Putamen (tissue), 1 donor: ENCODE results near the gene KIF26A.
"Not testable (repeated sequence)": the region's sequence is repeated elsewhere in the genome, so short reads cannot be mapped to it uniquely, and the experiment has no call there.

ENCODE experiments used
- DNase-seq: peaks from one replicate; pipeline ENCODE4 v3.0.0-alpha.2; 2016; ENCODE audit warnings: low spot score

KIF26A gene

DNA sequence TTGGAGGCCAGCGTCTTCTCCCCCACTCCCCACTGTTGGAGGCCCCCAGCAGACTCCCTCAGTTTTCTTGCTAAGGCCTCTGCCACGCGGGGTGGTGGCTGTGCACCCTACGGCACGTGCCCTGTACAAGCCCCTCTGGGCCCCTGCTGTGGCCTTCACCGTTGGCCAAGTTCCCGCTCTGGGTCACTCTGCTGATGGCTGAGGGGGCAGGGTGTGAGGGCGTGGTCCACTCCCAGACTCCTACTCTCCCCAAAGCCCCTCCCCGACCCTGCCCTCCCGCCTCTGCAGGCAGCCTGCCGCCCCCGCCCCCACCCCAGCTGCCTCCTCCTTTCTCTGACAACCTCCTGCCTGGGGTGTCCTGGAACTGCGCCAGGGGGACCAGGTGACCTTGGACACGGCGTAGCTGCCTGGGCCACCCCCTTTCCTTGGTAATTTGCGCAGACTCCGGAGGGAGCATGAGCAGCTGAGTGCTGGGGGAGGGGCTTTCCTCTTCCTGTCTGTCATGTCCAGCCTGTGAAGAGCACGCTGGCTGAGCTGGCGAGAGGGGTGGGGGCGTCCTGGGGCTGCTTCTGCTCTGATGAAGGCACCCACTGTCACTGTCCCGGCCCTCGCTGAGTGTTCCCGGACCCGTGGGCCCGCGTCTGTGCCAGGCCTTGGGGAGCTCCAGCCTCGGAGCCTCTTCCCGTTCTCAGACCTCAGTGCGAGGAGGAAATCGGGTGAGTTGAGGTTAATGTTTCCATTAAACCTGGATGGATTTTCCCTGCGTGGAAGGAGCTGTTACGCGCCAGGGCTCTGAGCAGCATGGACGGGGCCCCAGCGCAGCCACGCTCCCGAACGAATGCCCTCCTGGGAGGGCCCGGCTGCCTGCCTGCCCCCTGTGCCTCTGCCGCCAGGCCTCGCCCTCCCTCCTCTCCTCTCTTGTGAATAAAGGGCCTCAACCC is 85.0 kb downstream of the KIF26A start:
- DNase-seq = no peak

DNA sequence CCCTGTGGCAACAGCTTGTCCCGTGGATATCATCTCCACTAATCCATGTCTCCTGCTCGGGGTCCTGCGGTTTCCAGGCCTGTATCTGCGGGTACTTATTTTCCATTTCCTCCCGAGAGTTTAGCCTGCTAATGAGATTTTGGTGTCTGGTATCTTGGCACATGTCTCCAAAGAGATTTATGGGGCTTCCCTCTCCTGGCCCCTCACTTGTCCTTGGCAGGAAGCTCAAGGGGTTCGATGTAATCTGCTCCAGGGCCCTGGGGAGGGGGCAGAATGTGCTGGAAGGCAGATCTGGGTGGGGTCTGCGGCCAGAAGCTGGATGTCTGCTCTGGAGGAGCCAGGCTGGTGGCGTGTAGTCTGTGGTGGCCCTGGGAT is 85.7 kb downstream of the KIF26A start:
- no peak for DNase-seq

DNA sequence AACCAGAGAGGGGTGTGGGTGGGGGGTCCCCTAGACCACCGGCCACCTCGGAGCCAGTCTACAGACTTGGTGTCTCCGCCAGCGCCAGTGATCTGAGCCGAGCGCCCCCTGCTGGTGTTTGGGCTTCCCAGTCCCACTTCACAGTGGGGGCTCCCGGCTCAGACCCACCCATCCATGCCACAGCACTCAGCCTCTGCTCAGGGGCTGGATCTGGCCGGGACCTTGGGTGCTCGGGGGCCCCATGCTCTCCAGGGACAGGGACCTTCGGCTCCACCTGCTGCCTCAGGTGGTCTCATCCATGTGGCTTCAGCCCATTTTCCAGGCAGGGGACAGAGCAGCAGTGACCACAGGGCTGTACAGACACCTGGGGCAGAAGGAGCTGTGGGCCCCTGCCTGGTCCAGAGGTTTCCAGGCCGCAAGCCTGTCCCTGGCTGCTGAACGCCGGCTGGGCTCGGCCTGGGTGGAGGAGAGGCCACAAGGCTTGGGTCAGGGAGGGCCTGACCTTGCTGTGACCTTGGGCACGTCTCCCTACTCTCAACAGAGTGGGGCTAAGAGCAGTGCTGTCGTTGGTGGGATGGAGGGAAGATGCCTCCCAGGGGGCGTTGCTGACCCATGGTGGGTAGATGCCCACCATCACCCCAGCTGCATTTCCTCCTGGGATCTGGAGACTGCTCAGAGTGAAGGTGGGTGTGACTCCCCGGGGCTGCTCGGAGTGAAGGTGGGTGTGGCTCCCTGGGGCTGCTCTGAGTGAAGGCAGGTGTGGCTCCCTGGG is 86.3 kb downstream of the KIF26A start:
- no peak for DNase-seq

DNA sequence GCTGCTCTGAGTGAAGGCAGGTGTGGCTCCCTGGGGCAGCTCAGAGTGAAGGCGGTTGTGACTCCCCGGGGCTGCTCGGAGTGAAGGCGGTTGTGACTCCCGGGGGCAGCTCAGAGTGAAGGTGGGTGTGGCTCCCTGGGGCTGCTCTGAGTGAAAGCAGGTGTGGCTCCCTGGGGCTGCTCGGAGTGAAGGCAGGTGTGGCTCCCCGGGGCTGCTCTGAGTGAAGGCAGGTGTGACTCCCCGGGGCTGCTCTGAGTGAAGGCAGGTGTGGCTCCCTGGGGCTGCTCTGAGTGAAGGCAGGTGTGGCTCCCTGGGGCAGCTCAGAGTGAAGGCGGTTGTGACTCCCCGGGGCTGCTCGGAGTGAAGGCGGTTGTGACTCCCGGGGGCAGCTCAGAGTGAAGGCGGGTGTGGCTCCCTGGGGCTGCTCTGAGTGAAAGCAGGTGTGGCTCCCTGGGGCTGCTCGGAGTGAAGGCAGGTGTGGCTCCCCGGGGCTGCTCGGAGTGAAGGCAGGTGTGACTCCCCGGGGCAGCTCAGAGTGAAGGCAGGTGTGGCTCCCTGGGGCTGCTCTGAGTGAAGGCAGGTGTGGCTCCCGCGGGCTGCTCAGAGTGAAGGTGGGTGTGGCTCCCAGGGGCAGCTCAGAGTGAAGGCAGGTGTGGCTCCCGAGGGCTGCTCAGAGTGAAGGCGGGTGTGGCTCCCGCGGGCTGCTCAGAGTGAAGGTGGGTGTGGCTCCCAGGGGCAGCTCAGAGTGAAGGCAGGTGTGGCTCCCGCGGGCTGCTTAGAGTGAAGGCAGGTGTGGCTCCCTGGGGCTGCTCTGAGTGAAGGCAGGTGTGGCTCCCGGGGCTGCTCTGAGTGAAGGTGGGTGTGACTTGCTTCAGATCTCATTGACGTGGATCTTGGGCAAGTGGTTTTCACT is 87.1 kb downstream of the KIF26A start:
- not testable (repeated sequence) for DNase-seq

DNA sequence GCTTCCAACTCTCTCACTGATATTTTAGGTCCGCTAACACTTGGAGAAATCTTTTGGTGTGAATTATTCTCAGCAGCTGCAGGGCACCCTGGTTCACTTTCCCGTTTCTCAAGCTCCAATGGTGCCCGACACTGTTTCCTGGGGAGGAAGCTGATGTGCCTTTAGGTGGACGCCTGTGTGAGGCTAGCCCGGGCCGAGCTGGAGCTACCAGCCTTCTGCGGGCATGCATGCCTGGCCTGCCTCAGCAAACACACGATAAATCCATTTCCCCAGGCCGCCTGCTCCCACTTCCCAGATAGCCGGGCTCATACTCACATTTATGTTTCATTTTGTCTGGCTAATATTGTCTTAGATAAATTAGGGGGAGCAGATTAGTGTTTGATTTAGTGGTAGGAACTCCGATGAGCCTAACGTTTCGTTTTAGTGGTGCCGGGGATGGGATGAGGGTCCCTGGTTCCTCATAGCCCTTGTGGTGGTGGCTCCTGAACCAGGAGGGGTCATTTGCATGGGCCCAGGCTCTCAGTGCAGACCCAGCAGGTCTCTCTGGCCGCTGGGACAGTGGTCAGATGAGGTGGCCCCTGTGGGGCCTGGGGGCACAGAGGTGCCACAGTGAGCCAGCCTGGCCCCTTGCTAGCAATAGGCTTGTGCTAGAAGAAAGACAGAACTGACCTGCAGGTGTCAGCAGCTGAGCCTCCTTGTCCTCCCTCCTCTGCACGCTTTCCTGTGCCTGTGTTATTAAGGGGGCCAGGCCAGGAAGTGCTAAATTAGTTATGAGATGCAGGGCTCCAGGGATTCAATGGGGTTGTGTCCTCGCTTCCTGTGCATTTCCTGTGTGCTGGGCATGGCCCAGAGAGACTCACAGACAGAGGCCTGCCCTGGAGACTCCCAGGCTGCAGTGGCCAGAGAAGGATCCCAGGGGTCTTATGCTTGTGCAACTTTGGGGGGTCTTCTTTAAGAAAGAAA is 88.3 kb downstream of the KIF26A start:
- no peak for DNase-seq

DNA sequence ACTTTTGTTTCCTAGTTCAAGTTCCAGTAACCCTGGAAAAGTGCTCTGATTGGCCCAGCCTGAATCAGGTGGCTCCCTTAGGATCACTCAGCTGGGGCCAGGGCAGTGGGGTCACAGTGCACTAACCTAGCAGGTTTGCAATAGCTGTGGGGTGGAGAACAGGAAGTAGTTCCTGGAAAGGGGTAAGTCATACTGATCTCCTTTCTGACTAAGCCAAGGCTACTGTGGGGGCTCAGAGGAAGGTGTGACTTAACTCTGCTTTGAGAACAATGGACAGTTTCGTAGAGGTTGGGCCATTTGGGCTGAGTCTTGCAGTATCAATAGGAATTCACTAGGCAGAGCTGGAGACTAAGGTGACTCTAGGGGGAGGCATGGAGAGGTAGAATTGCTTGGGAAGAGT is 89.4 kb downstream of the KIF26A start:
- DNase-seq = no peak

DNA sequence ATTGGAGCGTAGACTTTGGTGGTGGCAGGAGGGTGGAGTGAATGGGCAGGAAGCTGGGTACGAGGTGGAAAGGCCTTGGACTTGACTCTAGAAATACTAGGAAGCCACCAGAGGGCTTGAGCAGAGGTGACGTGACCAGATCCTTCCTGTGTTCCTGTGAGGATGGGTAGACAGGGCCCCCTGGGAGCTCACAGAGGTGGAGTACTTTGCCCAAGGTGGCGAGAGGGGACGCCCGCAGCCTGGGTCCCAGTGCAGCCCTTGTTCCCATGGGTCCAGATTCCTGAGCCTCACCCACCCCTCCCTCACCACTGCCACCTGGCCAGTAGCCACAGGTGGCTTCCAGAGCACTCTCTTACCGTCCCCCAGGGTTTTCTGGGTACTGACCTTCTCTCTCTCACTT is 89.8 kb downstream of the KIF26A start:
- no peak for DNase-seq

DNA sequence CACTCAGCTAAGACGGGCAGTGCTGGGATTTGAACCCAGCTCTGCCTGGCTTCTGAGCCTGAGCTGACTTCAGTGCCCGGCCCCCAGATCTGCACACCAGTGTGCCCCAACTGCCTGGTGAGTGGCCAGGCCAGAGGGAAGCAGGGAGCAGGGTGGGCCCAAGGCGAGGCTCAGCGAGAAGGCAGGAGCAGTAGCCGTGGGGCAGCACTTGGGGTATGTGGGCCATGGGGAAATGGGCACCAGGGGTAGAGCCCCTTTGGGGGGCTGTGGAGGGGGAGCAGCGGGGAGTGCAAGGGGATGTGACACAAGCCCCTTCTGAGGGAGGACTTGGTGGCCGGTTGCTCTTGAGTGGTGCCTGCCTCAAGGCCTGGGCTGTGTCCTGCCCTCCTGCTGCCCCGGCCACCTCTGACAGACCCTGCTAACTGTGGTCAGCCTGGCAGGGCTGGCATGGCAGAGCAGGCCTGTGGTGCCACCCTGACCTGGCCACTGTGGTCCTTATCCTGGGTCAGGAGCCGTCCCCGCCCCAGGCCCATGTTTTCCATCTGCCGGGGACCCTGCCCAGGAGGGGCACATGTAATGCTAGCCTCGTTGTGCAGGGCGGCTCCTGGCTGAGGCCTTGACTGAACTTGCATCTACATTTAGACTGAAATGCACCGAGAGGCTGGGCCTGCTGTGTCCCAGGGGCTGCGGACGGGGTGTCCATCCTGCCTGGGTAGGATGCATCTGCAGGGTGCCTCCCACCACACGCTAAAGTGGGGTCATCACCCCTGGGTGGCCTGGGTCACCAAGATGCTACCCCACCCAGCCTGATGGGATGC is 90.5 kb downstream of the KIF26A start:
- DNase-seq = no peak

DNA sequence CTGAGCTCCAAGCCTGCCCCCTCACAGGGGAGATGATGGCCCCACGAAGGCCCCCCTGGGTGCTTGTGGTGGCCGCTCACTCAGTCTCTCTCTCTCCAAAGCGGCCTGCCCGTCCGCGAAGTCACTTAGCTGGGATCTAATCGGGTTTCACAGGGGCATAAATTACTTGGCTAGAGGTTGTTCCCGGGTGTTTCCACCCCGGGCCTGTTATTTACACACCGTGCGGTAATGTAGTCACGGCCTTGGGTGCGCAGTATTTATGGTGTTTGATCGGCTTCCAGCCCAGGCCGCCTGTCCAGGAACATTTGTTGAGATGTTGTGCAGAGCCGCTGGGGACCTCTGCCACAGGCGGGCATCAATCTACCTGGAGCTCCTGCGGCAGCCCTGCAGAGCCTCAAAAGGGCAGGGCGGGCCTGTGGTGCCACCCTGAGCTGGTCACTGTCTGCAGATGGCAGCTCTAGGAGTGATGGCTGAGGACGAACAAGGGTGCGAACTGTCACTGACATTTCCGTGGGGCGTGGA is 91.2 kb downstream of the KIF26A start:
- DNase-seq = no peak

DNA sequence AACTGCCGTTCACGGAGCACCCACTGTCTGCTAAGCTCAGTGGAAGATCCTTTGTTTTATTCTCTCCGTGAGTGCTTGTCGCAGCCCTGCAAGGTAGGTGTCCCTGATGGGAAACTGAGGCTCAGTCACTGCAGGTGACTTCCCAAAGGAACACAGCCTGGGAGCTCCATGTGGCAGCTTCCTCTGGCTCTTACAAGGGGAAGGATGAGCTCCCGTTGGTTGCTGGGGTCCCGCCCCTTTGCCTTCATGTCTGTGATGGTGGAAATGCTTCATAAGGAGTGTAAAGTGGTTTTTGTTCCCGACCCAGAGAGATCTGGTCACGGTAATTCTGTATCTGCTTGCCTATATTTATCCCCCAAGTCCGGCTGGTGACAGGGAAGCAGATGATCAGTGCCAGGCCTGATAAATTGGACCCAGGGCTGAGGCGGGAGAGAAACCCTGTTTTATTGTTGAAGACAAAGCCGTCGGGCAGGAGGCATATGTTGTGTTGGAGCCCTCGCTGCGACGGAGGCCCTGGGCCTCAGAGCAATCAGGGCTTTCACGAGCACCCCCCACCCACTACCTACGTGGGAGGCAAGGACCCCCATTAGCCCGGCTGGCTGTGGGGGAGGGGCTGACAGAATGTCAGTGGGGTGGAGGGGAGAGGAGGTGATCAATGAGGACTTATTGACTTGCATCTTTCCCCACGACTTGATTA is 91.9 kb downstream of the KIF26A start:
- no peak for DNase-seq
